GM12891 (cell line): Measurements from ENCODE around the gene FOXI1.
"Not testable (repeated sequence)": the region's sequence is repeated elsewhere in the genome, so short reads cannot be mapped to it uniquely, and the experiment has no call there.

ENCODE experiments used
- DNase-seq: peaks from one replicate; pipeline ENCODE4 v3.0.0; 2011; ENCODE audit warnings: low spot score; ENCODE audit not compliant: insufficient read length
- FAIRE-seq: peaks from 2 replicates; lab custom pipeline; 2011; peaks lifted over from hg19 to GRCh38; lab: Jason Lieb, UNC
- PAX5 ChIP-seq: IDR thresholded peaks from 2 replicates; pipeline ENCODE4 v1.6.1; 2011; ENCODE audit warnings: low read length, moderate library complexity, mild to moderate bottlenecking; ENCODE audit not compliant: insufficient read depth, severe bottlenecking
- POLR2A ChIP-seq: IDR thresholded peaks from 2 replicates; pipeline ENCODE4 v1.6.1; 2011; ENCODE audit warnings: low read depth, low read length, control low read depth
- POLR2AphosphoS5 ChIP-seq: IDR thresholded peaks from 2 replicates; pipeline ENCODE4 v1.6.1; 2011; ENCODE audit warnings: low read depth, low read length, control low read depth
- POU2F2 ChIP-seq: IDR thresholded peaks from 2 replicates; pipeline ENCODE4 v1.6.1; 2011; ENCODE audit warnings: low read depth, mild to moderate bottlenecking, control low read depth, low read length, moderate library complexity
- SPI1 ChIP-seq: IDR thresholded peaks from 2 replicates; pipeline ENCODE4 v1.6.1; 2011; ENCODE audit warnings: low read depth, low read length, control low read depth
- TAF1 ChIP-seq: IDR thresholded peaks from 2 replicates; pipeline ENCODE4 v1.6.1; 2011; ENCODE audit warnings: low read depth, low read length, control low read depth

The FOXI1 gene

DNA sequence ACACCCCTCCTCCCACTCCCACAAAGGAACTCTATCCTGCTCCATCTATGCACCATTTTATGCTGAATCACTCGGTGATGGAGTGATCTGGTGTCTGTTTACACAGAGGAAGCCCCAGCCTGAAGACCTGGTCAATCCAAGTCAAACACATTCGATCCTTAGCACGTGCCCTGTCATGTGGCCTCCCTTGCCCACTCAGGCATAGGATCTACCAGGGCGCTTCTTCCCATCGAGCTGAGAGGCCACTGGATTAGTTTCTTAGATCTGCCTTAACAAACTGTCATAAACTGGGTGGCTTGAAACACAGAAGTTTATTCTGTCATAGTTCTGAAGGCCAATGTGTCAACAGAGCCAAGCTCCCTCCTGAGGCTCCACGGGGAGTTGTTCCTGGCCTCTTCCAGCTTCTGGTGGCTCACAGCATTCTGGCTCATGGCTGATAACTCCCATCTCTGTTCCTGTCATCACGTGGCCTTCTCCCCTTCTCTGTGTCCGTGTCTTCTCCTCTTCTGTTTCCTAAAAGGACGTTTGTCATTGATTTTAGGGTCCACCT is 34.2 kb downstream of the FOXI1 start:
- no peak for FAIRE-seq
- TF ChIP-seq PAX5 = no peak
- DNase-seq = no peak

DNA sequence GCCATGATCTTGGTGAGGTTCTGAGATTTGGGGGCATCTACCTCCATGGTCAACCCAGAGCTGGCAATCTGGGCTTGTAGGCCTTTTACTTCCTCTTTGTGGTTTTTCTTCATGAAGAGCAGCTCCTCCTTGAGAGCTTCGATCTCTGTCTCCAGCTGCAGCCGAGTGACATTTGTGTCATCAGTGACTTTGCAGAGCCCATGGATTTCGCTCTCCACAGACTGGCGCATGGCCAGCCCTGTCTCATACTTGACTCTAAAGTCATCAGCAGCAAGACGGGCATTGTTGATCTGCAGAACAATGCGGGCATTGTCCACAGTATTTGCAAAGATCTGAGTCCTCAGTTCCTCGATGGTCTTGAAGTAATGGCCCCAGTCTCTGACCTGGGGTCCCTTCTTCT is 35.5 kb downstream of the FOXI1 start:
- DNase-seq, FAIRE-seq: not testable (repeated sequence)

DNA sequence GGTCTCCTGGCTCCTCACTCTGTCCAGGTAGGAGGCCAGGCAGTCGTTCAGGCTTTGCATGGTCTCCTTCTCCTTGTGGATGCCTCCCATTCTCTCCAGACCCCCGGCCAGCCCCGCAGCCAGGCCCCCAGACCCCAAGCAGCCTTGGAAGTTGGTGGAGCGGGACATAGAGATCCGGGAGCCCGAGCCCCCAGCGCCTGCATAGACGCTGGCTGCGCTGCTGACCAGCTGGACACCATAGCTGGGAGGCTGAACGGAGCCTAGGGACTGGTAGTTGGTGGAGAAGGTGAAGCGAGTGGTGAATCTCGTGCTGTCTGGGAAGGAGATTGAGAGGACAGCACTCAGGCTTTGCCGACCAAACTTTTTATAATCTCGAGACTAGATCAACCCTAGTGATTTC is 35.9 kb downstream of the FOXI1 start:
- no peak for FAIRE-seq
- no peak for TF ChIP-seq TAF1
- DNase-seq = no peak

DNA sequence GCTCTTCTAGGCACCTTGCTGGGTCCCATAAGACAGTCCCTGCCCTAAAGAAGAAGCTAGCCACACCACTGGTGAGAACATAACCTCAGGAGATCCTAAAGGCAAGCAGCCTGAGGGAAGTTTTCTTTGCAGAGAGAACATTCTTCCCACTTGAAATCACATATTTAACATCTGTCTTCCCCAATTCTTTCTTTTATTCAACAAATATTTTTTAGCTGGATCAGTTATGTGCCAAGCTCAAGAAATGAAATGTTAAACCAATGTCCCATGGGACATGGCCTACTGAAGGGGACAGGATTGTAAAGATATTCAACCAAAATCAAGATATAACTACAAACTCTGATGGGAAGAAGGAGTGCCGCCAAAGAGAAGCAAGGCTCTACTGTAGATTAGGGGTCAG is 36.5 kb downstream of the FOXI1 start:
- FAIRE-seq = no peak
- no peak for TF ChIP-seq POLR2AphosphoS5
- TF ChIP-seq PAX5 = no peak
- TF ChIP-seq TAF1 = no peak
- no peak for TF ChIP-seq SPI1
- no peak for TF ChIP-seq POU2F2
- TF ChIP-seq POLR2A = no peak
- DNase-seq = no peak

DNA sequence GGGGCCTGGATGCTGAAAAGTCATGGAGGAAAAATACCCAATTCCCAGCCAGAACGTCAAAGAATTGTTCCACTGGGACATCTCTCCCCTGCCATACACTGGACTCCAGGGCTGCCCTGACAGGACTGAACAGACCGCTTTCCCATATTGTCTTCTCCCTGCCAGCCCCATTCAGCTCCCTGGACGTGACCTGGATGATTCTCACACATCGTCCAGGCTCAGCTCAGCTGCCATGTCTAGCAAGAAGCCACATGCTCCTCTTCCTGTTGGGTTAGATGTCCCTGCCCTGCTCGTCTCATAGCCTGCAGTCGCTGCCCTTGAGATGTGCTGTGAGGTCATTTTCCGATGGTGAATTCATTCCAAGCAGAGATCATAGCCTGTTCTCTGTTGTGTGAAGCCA is 37.4 kb downstream of the FOXI1 start:
- DNase-seq (no peak), FAIRE-seq (no peak)
- TF ChIP-seq PAX5 (no peak), TAF1 (no peak), POLR2AphosphoS5 (no peak), POU2F2 (no peak), POLR2A (no peak), SPI1 (no peak)

DNA sequence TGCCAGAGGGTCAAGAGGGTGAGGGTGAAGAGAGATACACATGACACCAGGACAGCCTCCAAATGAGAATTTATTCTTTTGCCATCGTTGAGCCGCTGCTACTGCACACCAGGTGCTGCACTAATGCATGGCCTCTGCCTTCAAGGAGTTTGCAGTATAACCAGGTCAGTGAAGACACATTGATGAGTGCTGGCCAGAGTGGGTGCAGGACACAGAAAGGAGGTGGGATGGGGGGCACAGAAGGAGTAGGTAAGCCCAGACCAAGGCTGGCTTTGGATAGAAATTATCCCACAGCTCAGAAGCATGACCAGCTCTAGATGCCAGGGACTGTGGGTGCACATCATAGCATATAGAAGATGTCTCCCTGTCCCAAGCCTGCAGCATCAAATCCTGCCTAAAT is 38.0 kb downstream of the FOXI1 start:
- no peak for FAIRE-seq
- no peak for DNase-seq
- TF ChIP-seq POU2F2 (no peak), TAF1 (no peak), PAX5 (no peak), POLR2A (no peak), POLR2AphosphoS5 (no peak), SPI1 (no peak)

DNA sequence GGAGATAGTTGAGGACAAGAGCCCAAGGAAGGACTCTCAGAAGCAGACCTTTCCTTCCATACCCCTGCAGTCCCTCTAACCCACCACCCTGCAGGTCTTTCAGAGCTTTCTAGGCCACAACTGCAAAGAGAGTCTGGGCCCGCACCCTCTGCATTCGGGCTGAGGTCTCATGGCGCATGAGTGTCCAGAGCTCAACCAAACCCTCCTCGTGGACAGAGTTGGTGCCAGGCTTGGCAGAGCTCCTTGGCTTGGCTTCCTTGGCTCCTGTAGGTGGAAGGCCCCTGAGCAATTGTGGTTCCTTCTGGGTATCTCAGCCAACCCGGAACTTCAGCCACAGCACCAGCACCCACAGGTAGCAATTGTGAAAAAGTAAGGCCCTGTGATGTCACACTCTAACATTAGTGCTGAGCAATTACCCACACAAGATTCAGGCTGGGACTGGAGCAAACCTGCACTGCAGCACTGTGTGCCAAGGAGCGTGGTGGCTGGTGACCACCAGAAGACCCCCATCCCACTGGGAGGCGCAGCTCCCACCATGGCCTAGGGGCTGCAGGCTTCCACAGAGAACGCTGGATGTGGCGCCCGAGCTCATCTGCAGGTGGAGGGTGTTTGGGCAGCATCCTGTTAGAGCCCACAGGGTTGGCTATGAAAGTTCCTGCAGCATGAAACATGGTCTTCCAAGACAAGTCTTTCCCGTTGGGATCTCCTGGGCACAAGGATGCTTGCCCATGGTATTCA is 38.8 kb downstream of the FOXI1 start:
- FAIRE-seq (no peak), DNase-seq (no peak)
- TF ChIP-seq POU2F2 (no peak), POLR2AphosphoS5 (no peak), SPI1 (no peak), PAX5 (no peak), TAF1 (no peak), POLR2A (no peak)

DNA sequence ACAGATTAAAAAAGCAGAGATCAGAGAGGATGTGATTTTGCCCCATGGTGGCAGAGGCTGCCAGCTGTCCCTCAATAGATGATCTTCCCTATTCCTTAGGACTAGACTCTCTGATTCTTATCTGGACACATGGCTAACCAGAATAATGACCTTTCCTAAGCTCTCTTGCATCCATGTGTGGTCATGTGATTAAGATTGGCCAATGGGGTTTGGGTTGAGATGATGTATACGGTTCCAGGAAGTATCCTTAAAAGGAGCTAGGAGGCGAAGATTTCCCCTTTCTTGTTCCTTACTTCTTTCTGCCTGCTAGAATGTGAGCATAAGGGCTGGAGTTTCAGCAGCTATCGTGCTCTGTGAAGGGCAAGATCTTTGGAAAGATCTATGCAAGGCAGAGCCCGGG is 39.8 kb downstream of the FOXI1 start:
- no peak for FAIRE-seq
- no peak for DNase-seq
- TF ChIP-seq TAF1 (no peak), PAX5 (no peak), POU2F2 (no peak), SPI1 (no peak)

DNA sequence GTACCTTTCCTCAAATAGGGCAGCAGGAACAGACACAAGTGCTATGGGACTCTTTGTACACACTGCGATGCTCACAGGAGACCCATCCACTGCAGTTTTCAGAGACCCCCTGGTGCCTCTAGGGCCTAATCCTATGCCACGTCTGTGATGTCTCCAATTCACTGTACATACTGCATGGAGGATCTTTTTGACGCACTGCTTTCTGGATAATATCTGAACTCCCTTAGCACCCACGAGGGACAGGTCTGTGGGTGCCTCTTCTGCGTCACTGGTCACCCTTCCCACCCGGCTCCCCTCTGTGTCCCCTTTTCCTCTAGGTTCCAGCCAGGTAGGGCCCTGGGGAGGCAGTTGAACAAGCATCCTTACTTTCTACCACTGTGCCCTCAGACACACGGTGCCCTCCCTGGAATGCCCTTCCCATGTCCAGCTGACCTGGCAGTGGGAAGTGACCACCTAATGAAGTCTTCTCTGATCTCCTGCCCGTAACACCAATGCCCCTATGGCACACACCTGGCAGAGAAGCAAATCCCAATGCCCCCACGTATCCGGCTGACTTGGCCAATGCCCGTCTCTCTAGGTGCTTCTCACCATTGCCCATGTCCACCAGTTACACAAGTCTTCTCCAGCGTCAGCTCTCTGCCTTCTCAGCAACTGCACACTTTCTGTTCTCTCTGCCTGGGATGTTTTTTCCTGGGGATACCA is 41.5 kb downstream of the FOXI1 start:
- no peak for TF ChIP-seq TAF1
- no peak for TF ChIP-seq PAX5
- no peak for TF ChIP-seq SPI1
- no peak for TF ChIP-seq POLR2AphosphoS5
- TF ChIP-seq POLR2A = no peak
- no peak for TF ChIP-seq POU2F2
- DNase-seq = no peak
- FAIRE-seq = no peak

DNA sequence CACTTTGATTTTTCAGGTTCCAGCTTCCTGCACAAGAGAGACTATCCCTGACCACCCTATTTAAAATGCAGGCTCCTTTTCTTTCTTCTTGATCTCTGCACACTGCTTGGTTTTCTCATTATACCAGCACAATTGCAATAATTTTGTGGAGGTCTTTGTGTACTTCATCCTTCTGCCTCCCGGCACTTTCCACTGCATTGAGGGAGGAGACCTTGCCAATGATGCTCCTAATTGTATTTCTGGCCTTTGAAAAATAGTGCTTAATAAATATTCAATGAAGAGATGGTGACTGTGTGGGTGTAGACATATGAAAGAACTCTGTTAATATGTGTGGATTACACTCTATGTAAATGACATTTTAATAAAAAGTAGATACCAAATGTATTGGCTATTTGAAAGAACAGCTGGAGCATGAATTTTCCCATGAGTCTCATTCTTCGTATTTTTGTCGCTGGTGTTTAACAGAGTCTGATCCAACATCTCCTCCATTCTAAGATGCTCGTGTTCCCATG is 42.1 kb downstream of the FOXI1 start:
- FAIRE-seq (no peak), DNase-seq (no peak)
- no peak for TF ChIP-seq SPI1
- TF ChIP-seq TAF1 = no peak
- no peak for TF ChIP-seq POU2F2
- TF ChIP-seq POLR2AphosphoS5 = no peak
- no peak for TF ChIP-seq POLR2A
- no peak for TF ChIP-seq PAX5
